Measurements from ENCODE around the gene IRF4.

DNA sequence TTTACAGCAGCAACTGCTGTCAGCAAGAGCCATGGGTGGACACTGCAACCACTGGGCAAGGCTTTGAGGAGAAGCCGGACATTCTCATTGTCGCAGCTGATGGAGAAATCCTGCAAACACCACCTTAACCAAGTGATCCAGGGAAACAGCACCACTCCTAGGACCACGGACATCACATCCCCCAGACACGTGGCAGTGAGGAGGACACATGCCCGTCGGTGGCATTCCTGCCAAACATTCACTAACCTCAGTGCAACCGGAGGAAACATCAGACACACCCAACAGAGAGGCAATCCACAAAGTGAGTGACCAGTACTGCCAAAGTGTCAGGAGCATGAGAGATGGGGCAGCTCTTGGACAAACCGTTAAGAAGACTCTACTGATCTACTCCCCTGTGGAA, 16.6 kb upstream of the IRF4 start:
- TF ChIP-seq, protein P1, sequence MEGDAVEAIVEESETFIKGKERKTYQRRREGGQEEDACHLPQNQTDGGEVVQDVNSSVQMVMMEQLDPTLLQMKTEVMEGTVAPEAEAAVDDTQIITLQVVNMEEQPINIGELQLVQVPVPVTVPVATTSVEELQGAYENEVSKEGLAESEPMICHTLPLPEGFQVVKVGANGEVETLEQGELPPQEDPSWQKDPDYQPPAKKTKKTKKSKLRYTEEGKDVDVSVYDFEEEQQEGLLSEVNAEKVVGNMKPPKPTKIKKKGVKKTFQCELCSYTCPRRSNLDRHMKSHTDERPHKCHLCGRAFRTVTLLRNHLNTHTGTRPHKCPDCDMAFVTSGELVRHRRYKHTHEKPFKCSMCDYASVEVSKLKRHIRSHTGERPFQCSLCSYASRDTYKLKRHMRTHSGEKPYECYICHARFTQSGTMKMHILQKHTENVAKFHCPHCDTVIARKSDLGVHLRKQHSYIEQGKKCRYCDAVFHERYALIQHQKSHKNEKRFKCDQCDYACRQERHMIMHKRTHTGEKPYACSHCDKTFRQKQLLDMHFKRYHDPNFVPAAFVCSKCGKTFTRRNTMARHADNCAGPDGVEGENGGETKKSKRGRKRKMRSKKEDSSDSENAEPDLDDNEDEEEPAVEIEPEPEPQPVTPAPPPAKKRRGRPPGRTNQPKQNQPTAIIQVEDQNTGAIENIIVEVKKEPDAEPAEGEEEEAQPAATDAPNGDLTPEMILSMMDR (tag by site-specific recombination; IDR thresholded peaks at IDR 0.05) = no peak
- TF ChIP-seq ZNF350 (tag by site-specific recombination; IDR thresholded peaks at IDR 0.05) = no peak
- TF ChIP-seq REPIN1 (tag by site-specific recombination; IDR thresholded peaks at IDR 0.05; ENCODE audit: low read depth) = no peak
- TF ChIP-seq YY1 (tag by site-specific recombination; IDR thresholded peaks at IDR 0.05) = no peak
- TF ChIP-seq WT1 (tag by site-specific recombination; IDR thresholded peaks at IDR 0.05) = no peak
- TF ChIP-seq, protein P2, sequence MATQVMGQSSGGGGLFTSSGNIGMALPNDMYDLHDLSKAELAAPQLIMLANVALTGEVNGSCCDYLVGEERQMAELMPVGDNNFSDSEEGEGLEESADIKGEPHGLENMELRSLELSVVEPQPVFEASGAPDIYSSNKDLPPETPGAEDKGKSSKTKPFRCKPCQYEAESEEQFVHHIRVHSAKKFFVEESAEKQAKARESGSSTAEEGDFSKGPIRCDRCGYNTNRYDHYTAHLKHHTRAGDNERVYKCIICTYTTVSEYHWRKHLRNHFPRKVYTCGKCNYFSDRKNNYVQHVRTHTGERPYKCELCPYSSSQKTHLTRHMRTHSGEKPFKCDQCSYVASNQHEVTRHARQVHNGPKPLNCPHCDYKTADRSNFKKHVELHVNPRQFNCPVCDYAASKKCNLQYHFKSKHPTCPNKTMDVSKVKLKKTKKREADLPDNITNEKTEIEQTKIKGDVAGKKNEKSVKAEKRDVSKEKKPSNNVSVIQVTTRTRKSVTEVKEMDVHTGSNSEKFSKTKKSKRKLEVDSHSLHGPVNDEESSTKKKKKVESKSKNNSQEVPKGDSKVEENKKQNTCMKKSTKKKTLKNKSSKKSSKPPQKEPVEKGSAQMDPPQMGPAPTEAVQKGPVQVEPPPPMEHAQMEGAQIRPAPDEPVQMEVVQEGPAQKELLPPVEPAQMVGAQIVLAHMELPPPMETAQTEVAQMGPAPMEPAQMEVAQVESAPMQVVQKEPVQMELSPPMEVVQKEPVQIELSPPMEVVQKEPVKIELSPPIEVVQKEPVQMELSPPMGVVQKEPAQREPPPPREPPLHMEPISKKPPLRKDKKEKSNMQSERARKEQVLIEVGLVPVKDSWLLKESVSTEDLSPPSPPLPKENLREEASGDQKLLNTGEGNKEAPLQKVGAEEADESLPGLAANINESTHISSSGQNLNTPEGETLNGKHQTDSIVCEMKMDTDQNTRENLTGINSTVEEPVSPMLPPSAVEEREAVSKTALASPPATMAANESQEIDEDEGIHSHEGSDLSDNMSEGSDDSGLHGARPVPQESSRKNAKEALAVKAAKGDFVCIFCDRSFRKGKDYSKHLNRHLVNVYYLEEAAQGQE (tag by site-specific recombination; IDR thresholded peaks at IDR 0.05) = no peak
- TF ChIP-seq BCL11A (tag by site-specific recombination; IDR thresholded peaks at IDR 0.05; ENCODE audit: low read depth) = no peak
- TF ChIP-seq, protein P3, sequence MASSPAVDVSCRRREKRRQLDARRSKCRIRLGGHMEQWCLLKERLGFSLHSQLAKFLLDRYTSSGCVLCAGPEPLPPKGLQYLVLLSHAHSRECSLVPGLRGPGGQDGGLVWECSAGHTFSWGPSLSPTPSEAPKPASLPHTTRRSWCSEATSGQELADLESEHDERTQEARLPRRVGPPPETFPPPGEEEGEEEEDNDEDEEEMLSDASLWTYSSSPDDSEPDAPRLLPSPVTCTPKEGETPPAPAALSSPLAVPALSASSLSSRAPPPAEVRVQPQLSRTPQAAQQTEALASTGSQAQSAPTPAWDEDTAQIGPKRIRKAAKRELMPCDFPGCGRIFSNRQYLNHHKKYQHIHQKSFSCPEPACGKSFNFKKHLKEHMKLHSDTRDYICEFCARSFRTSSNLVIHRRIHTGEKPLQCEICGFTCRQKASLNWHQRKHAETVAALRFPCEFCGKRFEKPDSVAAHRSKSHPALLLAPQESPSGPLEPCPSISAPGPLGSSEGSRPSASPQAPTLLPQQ (tag by site-specific recombination; IDR thresholded peaks at IDR 0.05) = no peak
- TF ChIP-seq GFI1B (tag by site-specific recombination; IDR thresholded peaks at IDR 0.05) = no peak
- TF ChIP-seq, protein P4, sequence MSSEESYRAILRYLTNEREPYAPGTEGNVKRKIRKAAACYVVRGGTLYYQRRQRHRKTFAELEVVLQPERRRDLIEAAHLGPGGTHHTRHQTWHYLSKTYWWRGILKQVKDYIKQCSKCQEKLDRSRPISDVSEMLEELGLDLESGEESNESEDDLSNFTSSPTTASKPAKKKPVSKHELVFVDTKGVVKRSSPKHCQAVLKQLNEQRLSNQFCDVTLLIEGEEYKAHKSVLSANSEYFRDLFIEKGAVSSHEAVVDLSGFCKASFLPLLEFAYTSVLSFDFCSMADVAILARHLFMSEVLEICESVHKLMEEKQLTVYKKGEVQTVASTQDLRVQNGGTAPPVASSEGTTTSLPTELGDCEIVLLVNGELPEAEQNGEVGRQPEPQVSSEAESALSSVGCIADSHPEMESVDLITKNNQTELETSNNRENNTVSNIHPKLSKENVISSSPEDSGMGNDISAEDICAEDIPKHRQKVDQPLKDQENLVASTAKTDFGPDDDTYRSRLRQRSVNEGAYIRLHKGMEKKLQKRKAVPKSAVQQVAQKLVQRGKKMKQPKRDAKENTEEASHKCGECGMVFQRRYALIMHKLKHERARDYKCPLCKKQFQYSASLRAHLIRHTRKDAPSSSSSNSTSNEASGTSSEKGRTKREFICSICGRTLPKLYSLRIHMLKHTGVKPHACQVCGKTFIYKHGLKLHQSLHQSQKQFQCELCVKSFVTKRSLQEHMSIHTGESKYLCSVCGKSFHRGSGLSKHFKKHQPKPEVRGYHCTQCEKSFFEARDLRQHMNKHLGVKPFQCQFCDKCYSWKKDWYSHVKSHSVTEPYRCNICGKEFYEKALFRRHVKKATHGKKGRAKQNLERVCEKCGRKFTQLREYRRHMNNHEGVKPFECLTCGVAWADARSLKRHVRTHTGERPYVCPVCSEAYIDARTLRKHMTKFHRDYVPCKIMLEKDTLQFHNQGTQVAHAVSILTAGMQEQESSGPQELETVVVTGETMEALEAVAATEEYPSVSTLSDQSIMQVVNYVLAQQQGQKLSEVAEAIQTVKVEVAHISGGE (tag by site-specific recombination; conservative IDR thresholded peaks at IDR 0.05; ENCODE audit: low read depth) = no peak
- TF ChIP-seq TCF7L2 (IDR thresholded peaks at IDR 0.05; ENCODE audit: borderline replicate concordance, low read depth, low read length) = no peak
- TF ChIP-seq, protein P5, sequence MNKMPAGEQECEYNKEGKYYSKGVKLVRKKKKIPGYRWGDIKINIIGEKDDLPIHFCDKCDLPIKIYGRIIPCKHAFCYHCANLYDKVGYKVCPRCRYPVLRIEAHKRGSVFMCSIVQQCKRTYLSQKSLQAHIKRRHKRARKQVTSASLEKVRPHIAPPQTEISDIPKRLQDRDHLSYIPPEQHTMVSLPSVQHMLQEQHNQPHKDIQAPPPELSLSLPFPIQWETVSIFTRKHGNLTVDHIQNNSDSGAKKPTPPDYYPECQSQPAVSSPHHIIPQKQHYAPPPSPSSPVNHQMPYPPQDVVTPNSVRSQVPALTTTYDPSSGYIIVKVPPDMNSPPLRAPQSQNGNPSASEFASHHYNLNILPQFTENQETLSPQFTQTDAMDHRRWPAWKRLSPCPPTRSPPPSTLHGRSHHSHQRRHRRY (tag by site-specific recombination; IDR thresholded peaks at IDR 0.05) = no peak
